ENCODE measurements around the gene CCDC17. TPM values are rescaled to one million over a fixed set of nuclear protein-coding genes. Genes with fewer than 3 reads are reported as not detected.
A peak's percentile ranks its signal among the peaks of the same experiment; 100 is the strongest.

The CCDC17 gene
- total RNA-seq, 2 donors from 2014 or later: 2.5 to 5.1 TPM

DNA sequence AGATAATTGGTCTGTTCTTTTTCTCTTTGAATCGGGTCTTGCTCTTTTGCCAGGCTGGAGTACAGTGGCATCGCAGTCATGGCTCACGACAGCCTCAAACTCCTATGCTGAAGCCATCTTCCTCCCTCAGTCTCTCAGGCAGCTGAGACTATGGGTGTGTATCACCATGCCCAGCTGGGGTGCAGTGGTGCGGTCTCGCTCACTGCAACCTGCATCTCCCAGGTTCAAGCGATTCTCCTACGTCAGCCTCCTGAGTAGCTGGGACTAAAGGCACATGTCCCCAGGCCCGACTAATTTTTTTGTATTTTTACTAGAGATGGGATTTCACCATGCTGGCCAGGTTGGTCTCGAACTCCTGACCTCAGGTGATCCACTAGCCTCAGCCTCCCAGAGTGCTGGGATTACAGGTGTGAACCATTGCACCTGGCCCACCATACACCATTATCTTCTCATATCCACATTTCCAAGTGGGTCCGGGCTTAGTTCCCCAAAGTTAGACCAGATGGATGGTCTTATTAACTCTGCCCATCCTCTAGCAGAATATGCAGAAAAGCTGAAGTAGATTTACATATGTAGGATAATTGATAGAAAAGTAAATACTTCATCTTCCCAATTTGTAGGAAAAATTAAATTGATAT, 13.1 kb downstream of the CCDC17 start:
- 95 to 98% methylated on average over 9 to 10 of the region's 10 CpGs for WGBS, 2 experiments (ENCODE audit: insufficient coverage in 1 of 2, insufficient read length in 1 of 2)
- Mint-ChIP-seq H3K36me3 (ENCODE audit: low read depth) (peaks cover 85% of the 10 kb centered on the region), H3K27ac (peak overlapping the region; percentile 53)

DNA sequence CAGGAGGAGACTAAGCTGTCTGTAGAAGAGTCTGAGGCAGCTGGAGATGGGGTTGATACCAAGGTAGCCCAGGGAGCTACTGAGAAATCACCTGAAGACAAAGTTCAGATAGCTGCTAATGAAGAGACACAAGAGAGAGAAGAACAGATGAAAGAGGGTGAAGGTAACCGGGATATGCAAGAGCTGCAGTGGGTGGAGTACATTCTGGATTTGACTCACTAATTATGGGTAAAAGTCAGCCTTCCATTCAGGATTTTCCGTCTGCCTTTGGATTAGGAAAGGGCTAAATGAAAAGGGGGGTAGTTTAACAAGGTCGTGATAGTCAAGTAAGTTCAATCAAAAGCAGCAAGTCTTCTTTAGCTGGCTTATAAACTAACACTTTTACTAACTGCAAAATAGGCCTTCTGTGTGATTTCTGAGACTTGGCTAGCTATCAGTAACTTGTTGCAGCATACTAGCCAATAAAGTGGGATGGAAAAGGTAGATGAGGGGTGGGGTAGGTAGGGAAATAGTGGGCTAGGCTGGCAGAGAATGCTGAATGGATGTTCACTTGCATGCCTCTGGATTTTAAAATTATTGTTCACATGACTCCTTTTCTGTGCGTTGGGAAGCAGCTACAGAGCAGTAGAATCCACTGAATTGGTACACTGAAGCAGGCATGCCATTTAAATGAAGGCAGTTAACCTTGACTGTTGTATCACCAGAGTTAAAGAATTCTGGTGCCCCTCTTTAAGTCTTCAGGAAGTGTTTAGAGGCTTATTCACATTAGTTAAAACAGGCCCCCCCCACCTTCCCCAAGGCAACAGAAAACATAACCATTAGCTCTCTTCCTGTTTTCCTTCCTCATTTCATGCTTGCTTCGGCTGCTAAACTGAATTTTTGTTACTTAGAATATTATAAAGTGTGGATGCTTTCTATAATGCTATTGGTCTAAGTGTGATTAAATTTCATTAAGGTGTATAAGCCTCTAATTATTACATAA, 15.4 kb downstream of the CCDC17 start:
- Histone ChIP-seq H3K9me3 (ENCODE audit: control insufficient read depth, low read length) (no peaks in the 10 kb centered on the region), H3K9ac (ENCODE audit: extremely low read depth, low read length, poor library complexity, severe bottlenecking) (no peak overlapping the region), H3K4me1 (ENCODE audit: control insufficient read depth, insufficient read depth, low read length) (no peaks in the 10 kb centered on the region), H3K27me3 (ENCODE audit: control insufficient read depth, insufficient read depth, low read length, poor library complexity, severe bottlenecking) (no peaks in the 10 kb centered on the region), H3K27ac (ENCODE audit: low read depth, low read length) (no peak overlapping the region), H3K4me3 (ENCODE audit: low read length) (no peak overlapping the region), H3K36me3 (ENCODE audit: control insufficient read depth, insufficient read depth, low read length) (peaks cover 92% of the 10 kb centered on the region)
- no peaks in the 10 kb centered on the region for H3K27me3 Mint-ChIP-seq (ENCODE audit: insufficient read depth)
- TF ChIP-seq, protein P1, sequence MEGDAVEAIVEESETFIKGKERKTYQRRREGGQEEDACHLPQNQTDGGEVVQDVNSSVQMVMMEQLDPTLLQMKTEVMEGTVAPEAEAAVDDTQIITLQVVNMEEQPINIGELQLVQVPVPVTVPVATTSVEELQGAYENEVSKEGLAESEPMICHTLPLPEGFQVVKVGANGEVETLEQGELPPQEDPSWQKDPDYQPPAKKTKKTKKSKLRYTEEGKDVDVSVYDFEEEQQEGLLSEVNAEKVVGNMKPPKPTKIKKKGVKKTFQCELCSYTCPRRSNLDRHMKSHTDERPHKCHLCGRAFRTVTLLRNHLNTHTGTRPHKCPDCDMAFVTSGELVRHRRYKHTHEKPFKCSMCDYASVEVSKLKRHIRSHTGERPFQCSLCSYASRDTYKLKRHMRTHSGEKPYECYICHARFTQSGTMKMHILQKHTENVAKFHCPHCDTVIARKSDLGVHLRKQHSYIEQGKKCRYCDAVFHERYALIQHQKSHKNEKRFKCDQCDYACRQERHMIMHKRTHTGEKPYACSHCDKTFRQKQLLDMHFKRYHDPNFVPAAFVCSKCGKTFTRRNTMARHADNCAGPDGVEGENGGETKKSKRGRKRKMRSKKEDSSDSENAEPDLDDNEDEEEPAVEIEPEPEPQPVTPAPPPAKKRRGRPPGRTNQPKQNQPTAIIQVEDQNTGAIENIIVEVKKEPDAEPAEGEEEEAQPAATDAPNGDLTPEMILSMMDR (conservative IDR thresholded peaks at IDR 0.05): no peak
- WGBS, 2 experiments (ENCODE audit: insufficient coverage in 1 of 2, insufficient read length in 1 of 2): 95 to 97% methylated on average over 3 to 5 of the region's 5 CpGs
- no peaks in the 10 kb centered on the region for H3K4me1 Mint-ChIP-seq
- DNase-seq: peak; percentile 21
- no peak overlapping the region for H3K27ac Mint-ChIP-seq
- peaks cover 78% of the 10 kb centered on the region for H3K36me3 Mint-ChIP-seq (ENCODE audit: low read depth)
- H3K4me3 Mint-ChIP-seq: no peak overlapping the region
- H3K9me3 Mint-ChIP-seq: no peaks in the 10 kb centered on the region

More for the DNA sequence above, 13.1 kb downstream of the CCDC17 start:
- peaks cover 96% of the 10 kb centered on the region for H3K36me3 ChIP-seq (ENCODE audit: control insufficient read depth, insufficient read depth, low read length)
- H3K9me3 Mint-ChIP-seq: no peaks in the 10 kb centered on the region
- H3K4me3 ChIP-seq (ENCODE audit: low read length): no peak overlapping the region
- no peaks in the 10 kb centered on the region for H3K9me3 ChIP-seq (ENCODE audit: control insufficient read depth, low read length)
- H3K9ac ChIP-seq (ENCODE audit: extremely low read depth, low read length, poor library complexity, severe bottlenecking): no peak overlapping the region
- H3K27ac ChIP-seq (ENCODE audit: low read depth, low read length): no peak overlapping the region
- no peaks in the 10 kb centered on the region for H3K4me1 ChIP-seq (ENCODE audit: control insufficient read depth, insufficient read depth, low read length)
- H3K27me3 Mint-ChIP-seq (ENCODE audit: insufficient read depth): no peaks in the 10 kb centered on the region
- DNase-seq: peak; percentile 45
- no peaks in the 10 kb centered on the region for H3K4me1 Mint-ChIP-seq
- H3K27me3 ChIP-seq (ENCODE audit: control insufficient read depth, insufficient read depth, low read length, poor library complexity, severe bottlenecking): no peaks in the 10 kb centered on the region
- no peak overlapping the region for H3K4me3 Mint-ChIP-seq
- TF ChIP-seq, protein P1 (conservative IDR thresholded peaks at IDR 0.05): no peak

DNA sequence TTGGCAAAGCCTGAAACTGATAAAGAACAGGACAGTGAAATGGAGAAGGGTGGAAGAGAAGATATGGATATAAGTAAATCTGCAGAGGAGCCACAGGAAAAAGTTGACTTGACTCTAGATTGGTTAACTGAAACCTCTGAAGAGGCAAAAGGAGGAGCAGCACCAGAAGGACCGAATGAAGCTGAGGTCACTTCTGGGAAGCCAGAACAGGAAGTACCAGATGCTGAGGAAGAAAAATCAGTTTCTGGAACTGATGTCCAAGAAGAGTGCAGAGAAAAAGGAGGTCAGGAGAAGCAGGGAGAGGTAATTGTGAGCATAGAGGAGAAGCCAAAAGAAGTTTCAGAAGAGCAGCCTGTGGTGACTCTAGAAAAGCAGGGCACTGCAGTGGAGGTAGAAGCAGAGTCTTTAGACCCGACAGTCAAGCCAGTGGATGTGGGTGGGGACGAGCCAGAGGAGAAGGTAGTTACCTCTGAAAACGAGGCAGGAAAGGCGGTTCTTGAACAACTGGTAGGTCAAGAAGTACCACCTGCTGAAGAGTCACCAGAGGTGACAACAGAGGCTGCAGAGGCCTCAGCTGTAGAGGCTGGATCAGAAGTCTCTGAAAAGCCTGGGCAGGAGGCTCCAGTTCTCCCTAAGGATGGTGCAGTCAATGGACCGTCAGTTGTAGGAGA, 16.3 kb downstream of the CCDC17 start:
- no peaks in the 10 kb centered on the region for H3K9me3 Mint-ChIP-seq
- no peak overlapping the region for H3K27ac ChIP-seq (ENCODE audit: low read depth, low read length)
- no peak overlapping the region for H3K27ac Mint-ChIP-seq
- WGBS, 2 experiments (ENCODE audit: insufficient coverage in 1 of 2, insufficient read length in 1 of 2): 83% methylated on average over 6 of the region's 6 CpGs
- H3K36me3 ChIP-seq (ENCODE audit: control insufficient read depth, insufficient read depth, low read length): peaks cover 92% of the 10 kb centered on the region
- TF ChIP-seq, protein P1 (conservative IDR thresholded peaks at IDR 0.05): no peak
- peak; percentile 43 for DNase-seq
- no peaks in the 10 kb centered on the region for H3K4me1 Mint-ChIP-seq
- no peak overlapping the region for H3K4me3 Mint-ChIP-seq
- H3K27me3 ChIP-seq (ENCODE audit: control insufficient read depth, insufficient read depth, low read length, poor library complexity, severe bottlenecking): no peaks in the 10 kb centered on the region
- H3K36me3 Mint-ChIP-seq (ENCODE audit: low read depth): peaks cover 73% of the 10 kb centered on the region
- H3K4me3 ChIP-seq (ENCODE audit: low read length): no peak overlapping the region
- no peaks in the 10 kb centered on the region for H3K4me1 ChIP-seq (ENCODE audit: control insufficient read depth, insufficient read depth, low read length)
- no peaks in the 10 kb centered on the region for H3K9me3 ChIP-seq (ENCODE audit: control insufficient read depth, low read length)
- H3K27me3 Mint-ChIP-seq (ENCODE audit: insufficient read depth): no peaks in the 10 kb centered on the region
- no peak overlapping the region for H3K9ac ChIP-seq (ENCODE audit: extremely low read depth, low read length, poor library complexity, severe bottlenecking)
